HepG2 (cell line): ENCODE data around the gene TAF8. TPM values are rescaled to one million over a fixed set of nuclear protein-coding genes. Genes with fewer than 3 reads are reported as not detected.

Experiments used
- ATAC-seq: fragments of 200-7000 bp; cut with Tn5 transposase; 3 replicates; pipeline ENCODE4 v1.9.1; 2020; ENCODE audit warnings: mild to moderate bottlenecking, moderate library complexity
- BruUV-seq: library from RNA; stranded (reverse); fragments of 400-500 nt; replicated peaks from 2 replicates; lab custom pipeline; 2021; lab: Mats Ljungman, UMichigan
- CTCF ChIA-PET: fragments of 300-600 bp; formaldehyde crosslinking; extraction: SDS; loops from one replicate; lab custom pipeline; 2021; ENCODE audit warnings: low total read pairs, inconsistent platforms, low intra/inter-chr PET ratio; lab: Yijun Ruan, JAX
- POLR2A ChIA-PET: fragments of 350-600 bp; sonication (Branson Sonifier 250); formaldehyde crosslinking; loops from one replicate; lab custom pipeline; 2020; ENCODE audit warnings: antibody characterized with exemption, inconsistent platforms; lab: Yijun Ruan, JAX
- DNase-seq: peaks from one replicate; pipeline ENCODE4 v3.0.0-alpha.2; 2015; ENCODE audit warnings: low spot score
- FAIRE-seq: peaks from 3 replicates; lab custom pipeline; 2011; peaks lifted over from hg19 to GRCh38; lab: Jason Lieb, UNC
- H2AFZ ChIP-seq: one replicate; pipeline ENCODE4 v1.6.1; 2011; ENCODE audit warnings: low read length, inconsistent platforms
- H3K27ac ChIP-seq: fragments of 300-600 bp; 3 replicates; pipeline ENCODE4 v1.8.0; 2011; ENCODE audit warnings: mixed run types, mild to moderate bottlenecking, mixed read lengths, low read length, inconsistent platforms; ENCODE audit not compliant: insufficient read depth; ENCODE audit errors: extremely low read length
- H3K27me3 ChIP-seq, 2 experiments: fragments of 200-600 bp in 1 of 2; 2 replicates in 1 of 2; 3 replicates in 1 of 2; pipeline versions ENCODE4 v1.6.0 to v1.8.0; 2011; ENCODE audit warnings: low read length in 2 of 2, mild to moderate bottlenecking in 2 of 2, moderate library complexity in 2 of 2, inconsistent platforms in 1 of 2; ENCODE audit not compliant: insufficient read depth in 2 of 2, control insufficient read depth in 1 of 2
- H3K36me3 ChIP-seq, 2 experiments: fragments of 200-600 bp in 1 of 2; replicated peaks in 1 of 2; 2 replicates in 1 of 2; 3 replicates in 1 of 2; pipeline versions ENCODE4 v1.5.1 to v1.8.0; 2011; ENCODE audit warnings: low read length in 2 of 2, inconsistent platforms in 1 of 2; ENCODE audit not compliant: insufficient read depth in 2 of 2, control insufficient read depth in 1 of 2
- H3K4me1 ChIP-seq: 2 replicates; pipeline ENCODE4 v1.5.1; 2012; ENCODE audit warnings: low read length, inconsistent platforms; ENCODE audit not compliant: insufficient read depth
- H3K4me2 ChIP-seq: 2 replicates; pipeline ENCODE4 v1.6.0; 2011; ENCODE audit warnings: low read depth, low read length, inconsistent platforms
- H3K4me3 ChIP-seq, 3 experiments: fragments of 200-600 bp in 1 of 3; sonication (generic), shearing (Covaris generic) in 1 of 3; replicated peaks in 1 of 3; 2 replicates each; pipeline ENCODE4 v1.5.1; 2011 to 2016; ENCODE audit warnings: low read length in 3 of 3, inconsistent platforms in 2 of 3, low read depth in 2 of 3, mild to moderate bottlenecking in 2 of 3, control low read depth in 1 of 3, mixed read lengths in 1 of 3; ENCODE audit not compliant: insufficient read depth in 1 of 3
- H3K79me2 ChIP-seq: one replicate; pipeline ENCODE4 v1.6.1; 2011; ENCODE audit warnings: low read length, inconsistent platforms; ENCODE audit not compliant: insufficient read depth
- H3K9ac ChIP-seq: 2 replicates; pipeline ENCODE4 v1.6.0; 2011; ENCODE audit warnings: mild to moderate bottlenecking, low read depth, low read length, inconsistent platforms; ENCODE audit not compliant: insufficient read depth
- H3K9me3 ChIP-seq: 2 replicates; pipeline ENCODE4 v1.5.1; 2012; ENCODE audit warnings: mild to moderate bottlenecking, low read length
- H4K20me1 ChIP-seq: 2 replicates; pipeline ENCODE4 v1.6.0; 2011; ENCODE audit warnings: inconsistent platforms, mild to moderate bottlenecking, low read length, moderate library complexity; ENCODE audit not compliant: insufficient read depth
- AGO2 ChIP-seq: fragments of 200-400 bp; formaldehyde crosslinking; optimal IDR thresholded peaks from 2 replicates; pipeline ENCODE3; 2017; ENCODE audit warnings: mild to moderate bottlenecking, low read depth, low read length, moderate library complexity
- CHD2 ChIP-seq: IDR thresholded peaks from 2 replicates; pipeline ENCODE4 v1.6.1; 2011; ENCODE audit warnings: low read depth, low read length, improper control_type of control experiment
- MED8 ChIP-seq: sonication (generic); formaldehyde crosslinking; IDR thresholded peaks from 2 replicates; pipeline ENCODE4 v1.8.1; 2023; ENCODE audit warnings: mild to moderate bottlenecking, missing genetic modification reagents; ENCODE audit not compliant: insufficient replicate concordance
- SIN3A ChIP-seq: IDR thresholded peaks from 2 replicates; pipeline ENCODE4 v1.6.1; 2011; ENCODE audit warnings: low read depth, mild to moderate bottlenecking, control low read depth, low read length, borderline replicate concordance
- ZNF546 ChIP-seq: sonication (generic); formaldehyde crosslinking; conservative IDR thresholded peaks from 2 replicates; pipeline ENCODE4 v1.8.1; 2023; ENCODE audit warnings: mild to moderate bottlenecking, missing genetic modification reagents
- WGBS: methylation state at CpG from one replicate; pipeline ENCODE4 v1.1.6; 2017; ENCODE audit warnings: low lambda C conversion rate; 5-methylcytosine and 5-hydroxymethylcytosine counted together
- in situ Hi-C: cut with HindIII; loops from 2 replicates; pipeline ENCODE4 v1.10.0; 2017; ENCODE audit warnings: low pct_unique_long_range_greater_than_20kb; ENCODE audit not compliant: extremely low pct_ligation_motif_present
- intact Hi-C: fragments of 100-400 bp; cut with micrococcal nuclease; formaldehyde crosslinking; loops from one replicate; pipeline ENCODE4 v1.10.0; 2022; ENCODE audit not compliant: unreplicated experiment
- polyA plus RNA-seq, 8 experiments: library from polyadenylated mRNA; depleted of rRNA in 3 of 8; stranded (reverse) in 7 of 8; unstranded in 1 of 8; fragments of >200 nt; fragmentation: Illumina TruSeq in 4 of 8; extraction: Trizol in 4 of 8; gene quantifications; 2 replicates each; pipeline versions ENCODE4 v1.2.1 to v1.2.3, GENCODE V29; 2011 to 2016; ENCODE audit warnings: low read depth in 4 of 8, missing spikeins in 1 of 8, mixed read lengths in 1 of 8; ENCODE audit not compliant: insufficient read depth in 1 of 8
- total RNA-seq, 5 experiments: library from RNA; depleted of rRNA; stranded (reverse); fragments of >200 nt; fragmentation: Illumina TruSeq; extraction: Trizol; gene quantifications; 2 replicates each; pipeline ENCODE4 v1.2.3, GENCODE V29; 2016; ENCODE audit warnings: low read depth in 1 of 5
- TF ChIP-seq, protein P1 (sequence below): sonication (generic); formaldehyde crosslinking; IDR thresholded peaks from 2 replicates; pipeline ENCODE4 v1.5.1; 2020; ENCODE audit warnings: missing genetic modification reagents, mild to moderate bottlenecking, borderline replicate concordance

Gene TAF8
- total and polyA plus RNA-seq, 2 of the 13 experiments (the other 11 are each of a cell fraction or from before 2014, with no cell fraction given): 25.2 to 25.8 TPM

DNA sequence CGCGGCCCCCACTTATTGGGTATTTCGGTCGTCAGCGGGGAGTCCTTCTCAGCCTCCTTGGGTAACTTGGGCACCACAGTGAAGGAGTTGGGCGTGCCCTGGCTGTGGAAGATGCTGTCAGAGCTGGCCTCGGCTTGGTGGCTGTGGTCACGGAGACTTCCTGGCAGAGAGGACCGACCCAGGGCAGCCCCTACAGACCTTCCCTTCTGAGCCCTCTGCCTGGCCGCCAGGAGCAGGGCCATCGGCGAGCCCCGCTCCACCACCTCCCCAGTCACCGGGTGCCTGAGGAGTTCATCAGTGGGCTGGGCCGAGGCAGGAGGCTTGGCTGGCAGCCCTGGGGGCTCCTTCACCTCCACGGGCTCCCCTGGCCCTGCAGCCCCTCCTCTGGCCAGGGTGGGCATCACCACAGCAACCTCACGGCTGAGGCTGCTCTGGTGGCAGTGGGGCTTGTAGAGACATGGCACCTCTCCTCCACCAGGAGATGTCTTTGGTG lies 54.9 kb downstream of the TAF8 start:
- WGBS: 94% methylated on average over 9 of the region's 17 CpGs
- H3K36me3 ChIP-seq: no peaks in the 10 kb centered on the region
- H3K27ac ChIP-seq: no peak overlapping the region
- H3K27me3 ChIP-seq: no peaks in the 10 kb centered on the region
- H3K79me2 ChIP-seq: no peaks in the 10 kb centered on the region
- no peak overlapping the region for H3K9ac ChIP-seq
- FAIRE-seq (no peak), ATAC-seq (peak; percentile 6; the same call in 2 of the 3 replicates), DNase-seq (no peak)
- H3K4me1 ChIP-seq: peaks cover 68% of the 10 kb centered on the region
- intact Hi-C loops (no loop called here), in situ Hi-C loops (no loop called here)
- POLR2A ChIA-PET: interaction anchor here (1.5 to 2.2 kb wide), 2 partner anchors 32 to 37 kb away, joined by 3 to 15 read pairs; partner anchors contain the start of gene C6orf132
- H3K9me3 ChIP-seq: no peaks in the 10 kb centered on the region
- no peaks in the 10 kb centered on the region for H4K20me1 ChIP-seq
- H3K4me3 ChIP-seq: no peak overlapping the region
- H3K4me2 ChIP-seq: no peak overlapping the region
- BruUV-seq: no TSS peak
- no peak overlapping the region for H2AFZ ChIP-seq
- CTCF ChIA-PET: interaction anchor here (0.8 to 1.0 kb wide), 2 partner anchors 8 to 61 kb away, joined by 3 read pairs; no protein-coding TSS in a partner anchor
- TF ChIP-seq CHD2 (no peak), SIN3A (no peak), AGO2 (peak; percentile 14), ZNF546 (no peak), MED8 (CRISPR knock-in tag) (peak; percentile 12)
- TF ChIP-seq, protein P1, sequence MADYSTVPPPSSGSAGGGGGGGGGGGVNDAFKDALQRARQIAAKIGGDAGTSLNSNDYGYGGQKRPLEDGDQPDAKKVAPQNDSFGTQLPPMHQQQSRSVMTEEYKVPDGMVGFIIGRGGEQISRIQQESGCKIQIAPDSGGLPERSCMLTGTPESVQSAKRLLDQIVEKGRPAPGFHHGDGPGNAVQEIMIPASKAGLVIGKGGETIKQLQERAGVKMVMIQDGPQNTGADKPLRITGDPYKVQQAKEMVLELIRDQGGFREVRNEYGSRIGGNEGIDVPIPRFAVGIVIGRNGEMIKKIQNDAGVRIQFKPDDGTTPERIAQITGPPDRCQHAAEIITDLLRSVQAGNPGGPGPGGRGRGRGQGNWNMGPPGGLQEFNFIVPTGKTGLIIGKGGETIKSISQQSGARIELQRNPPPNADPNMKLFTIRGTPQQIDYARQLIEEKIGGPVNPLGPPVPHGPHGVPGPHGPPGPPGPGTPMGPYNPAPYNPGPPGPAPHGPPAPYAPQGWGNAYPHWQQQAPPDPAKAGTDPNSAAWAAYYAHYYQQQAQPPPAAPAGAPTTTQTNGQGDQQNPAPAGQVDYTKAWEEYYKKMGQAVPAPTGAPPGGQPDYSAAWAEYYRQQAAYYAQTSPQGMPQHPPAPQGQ: no peak
- TF ChIP-seq, all 625 proteins: peak for 2
